Choroid plexus epithelial cell (primary cell): ENCODE results near the gene CARM1.
A peak's percentile ranks its signal among the peaks of the same experiment; 100 is the strongest.
"Not testable (repeated sequence)": the region's sequence is repeated elsewhere in the genome, so short reads cannot be mapped to it uniquely, and the experiment has no call there.

Source experiments
- DNase-seq: peaks from one replicate; pipeline ENCODE4 v3.0.0-alpha.2; 2010; ENCODE audit warnings: low read depth
- H3K4me3 ChIP-seq: 2 replicates; pipeline ENCODE4 v1.5.1; 2011; ENCODE audit warnings: low read depth, mild to moderate bottlenecking, control low read depth, low read length, moderate library complexity
- TF ChIP-seq, protein P1 (sequence below): conservative IDR thresholded peaks from 2 replicates; pipeline ENCODE4 v1.5.1; 2011; ENCODE audit warnings: low read depth, mild to moderate bottlenecking, control low read depth, inconsistent platforms, low read length, moderate library complexity

Gene CARM1

DNA sequence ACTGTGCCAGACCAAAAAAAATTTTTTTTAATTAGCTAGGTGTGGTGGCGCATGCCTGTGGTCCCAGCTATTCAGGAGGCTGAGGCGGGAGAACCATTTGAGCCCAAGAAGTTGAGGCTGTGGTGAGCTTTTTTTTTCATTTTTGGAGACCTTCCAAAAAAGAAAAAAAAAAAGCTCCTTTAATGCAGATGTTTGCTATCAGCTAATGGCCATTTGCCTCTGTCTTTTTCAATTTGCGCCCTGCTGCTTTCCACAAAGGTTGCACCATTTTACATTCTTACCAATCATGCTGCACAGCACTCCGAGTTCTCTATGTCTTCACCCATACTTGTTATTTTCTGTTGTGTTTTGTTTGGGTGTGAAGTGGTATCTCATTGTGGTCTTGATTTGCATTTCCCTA lies 73.9 kb downstream of the CARM1 start:
- DNase-seq: no peak
- H3K4me3 ChIP-seq: no peak overlapping the region
- TF ChIP-seq, protein P1, sequence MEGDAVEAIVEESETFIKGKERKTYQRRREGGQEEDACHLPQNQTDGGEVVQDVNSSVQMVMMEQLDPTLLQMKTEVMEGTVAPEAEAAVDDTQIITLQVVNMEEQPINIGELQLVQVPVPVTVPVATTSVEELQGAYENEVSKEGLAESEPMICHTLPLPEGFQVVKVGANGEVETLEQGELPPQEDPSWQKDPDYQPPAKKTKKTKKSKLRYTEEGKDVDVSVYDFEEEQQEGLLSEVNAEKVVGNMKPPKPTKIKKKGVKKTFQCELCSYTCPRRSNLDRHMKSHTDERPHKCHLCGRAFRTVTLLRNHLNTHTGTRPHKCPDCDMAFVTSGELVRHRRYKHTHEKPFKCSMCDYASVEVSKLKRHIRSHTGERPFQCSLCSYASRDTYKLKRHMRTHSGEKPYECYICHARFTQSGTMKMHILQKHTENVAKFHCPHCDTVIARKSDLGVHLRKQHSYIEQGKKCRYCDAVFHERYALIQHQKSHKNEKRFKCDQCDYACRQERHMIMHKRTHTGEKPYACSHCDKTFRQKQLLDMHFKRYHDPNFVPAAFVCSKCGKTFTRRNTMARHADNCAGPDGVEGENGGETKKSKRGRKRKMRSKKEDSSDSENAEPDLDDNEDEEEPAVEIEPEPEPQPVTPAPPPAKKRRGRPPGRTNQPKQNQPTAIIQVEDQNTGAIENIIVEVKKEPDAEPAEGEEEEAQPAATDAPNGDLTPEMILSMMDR: no peak

DNA sequence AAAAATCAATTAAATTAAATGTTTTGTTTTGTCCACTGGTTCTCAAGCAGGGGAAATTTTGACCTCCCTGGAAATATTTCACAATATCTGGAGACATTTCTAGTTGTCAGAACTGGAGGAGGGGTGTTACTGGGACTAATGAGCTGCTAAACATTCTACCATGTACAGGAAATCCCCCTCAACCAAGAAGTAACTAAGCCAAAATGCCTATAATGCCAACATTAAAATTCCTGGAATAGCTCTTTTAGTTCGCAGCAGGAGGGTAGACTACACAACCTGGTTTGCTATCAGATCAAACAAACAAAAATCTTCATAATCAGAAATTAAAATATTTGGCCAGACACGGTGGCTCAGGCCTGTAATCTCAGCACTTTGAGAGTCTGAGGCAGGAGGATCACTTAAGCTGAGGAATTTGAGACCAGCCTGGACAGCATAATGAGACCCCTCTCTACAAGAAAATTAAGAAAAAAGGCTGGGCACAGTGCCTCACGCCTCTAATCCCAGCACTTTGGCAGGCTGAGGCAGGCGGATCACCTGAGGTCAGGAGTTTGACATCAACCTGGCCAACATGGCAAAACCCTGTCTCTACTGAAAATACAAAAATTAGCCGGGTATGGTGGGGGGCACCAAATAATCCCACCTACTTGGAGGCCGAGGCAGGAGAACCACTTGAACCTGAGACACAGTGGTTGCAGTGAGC lies 75.8 kb downstream of the CARM1 start:
- DNase-seq: peak; percentile 76
- no peak overlapping the region for H3K4me3 ChIP-seq
- TF ChIP-seq, protein P1: no peak

DNA sequence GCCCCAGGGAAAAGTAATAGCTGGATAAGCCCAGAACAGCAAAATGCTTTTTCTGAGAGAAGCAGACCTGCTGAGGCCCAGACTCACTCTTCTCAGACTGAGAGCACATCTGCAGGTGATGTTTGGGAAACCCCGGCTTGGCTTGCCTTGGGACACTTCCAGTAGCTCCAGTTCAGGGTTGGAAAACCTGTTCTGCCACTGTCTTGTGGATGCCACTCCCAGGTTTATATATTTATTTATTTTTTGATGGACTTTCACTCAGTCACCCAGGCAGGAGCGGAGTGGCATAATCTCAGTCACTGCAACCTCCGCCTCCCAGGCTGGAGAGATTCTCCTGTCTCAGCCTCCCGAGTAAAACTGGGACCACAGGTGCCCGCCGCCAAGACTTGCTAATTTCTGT lies 81.5 kb downstream of the CARM1 start:
- DNase-seq: no peak
- TF ChIP-seq, protein P1: no peak
- H3K4me3 ChIP-seq: no peak overlapping the region

DNA sequence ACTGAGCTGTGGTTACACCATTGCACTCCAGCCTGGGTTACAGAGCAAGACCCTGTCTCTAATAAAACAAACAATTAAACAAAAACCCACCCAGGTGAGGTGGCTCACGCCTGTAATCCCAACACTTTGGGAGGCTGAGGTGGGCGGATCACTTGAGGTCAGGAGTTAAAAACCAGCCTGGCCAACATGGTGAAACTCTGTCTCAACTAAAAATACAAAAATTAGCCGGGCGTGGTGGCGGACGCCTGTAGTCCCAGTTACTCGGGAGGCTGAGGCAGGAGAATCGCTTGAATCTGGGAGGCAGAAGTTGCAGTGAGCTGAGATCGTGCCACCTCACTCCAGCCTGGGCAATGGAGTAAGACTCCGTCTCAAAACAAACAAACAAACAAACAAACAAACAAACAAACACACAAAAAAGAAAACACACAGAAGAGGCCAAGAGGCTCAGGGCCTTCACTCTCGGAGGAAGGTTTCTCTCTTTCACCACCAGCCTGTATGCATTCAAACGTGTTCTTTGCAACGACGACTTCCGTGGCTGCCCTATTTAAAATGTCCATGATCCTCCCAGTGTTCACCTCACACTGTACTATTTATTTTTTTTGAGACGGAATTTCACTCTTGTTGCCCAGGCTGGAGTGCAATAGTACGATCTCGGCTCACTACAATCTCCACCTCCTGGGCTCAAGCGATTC lies 88.1 kb downstream of the CARM1 start:
- not testable (repeated sequence) for DNase-seq, H3K4me3 ChIP-seq

DNA sequence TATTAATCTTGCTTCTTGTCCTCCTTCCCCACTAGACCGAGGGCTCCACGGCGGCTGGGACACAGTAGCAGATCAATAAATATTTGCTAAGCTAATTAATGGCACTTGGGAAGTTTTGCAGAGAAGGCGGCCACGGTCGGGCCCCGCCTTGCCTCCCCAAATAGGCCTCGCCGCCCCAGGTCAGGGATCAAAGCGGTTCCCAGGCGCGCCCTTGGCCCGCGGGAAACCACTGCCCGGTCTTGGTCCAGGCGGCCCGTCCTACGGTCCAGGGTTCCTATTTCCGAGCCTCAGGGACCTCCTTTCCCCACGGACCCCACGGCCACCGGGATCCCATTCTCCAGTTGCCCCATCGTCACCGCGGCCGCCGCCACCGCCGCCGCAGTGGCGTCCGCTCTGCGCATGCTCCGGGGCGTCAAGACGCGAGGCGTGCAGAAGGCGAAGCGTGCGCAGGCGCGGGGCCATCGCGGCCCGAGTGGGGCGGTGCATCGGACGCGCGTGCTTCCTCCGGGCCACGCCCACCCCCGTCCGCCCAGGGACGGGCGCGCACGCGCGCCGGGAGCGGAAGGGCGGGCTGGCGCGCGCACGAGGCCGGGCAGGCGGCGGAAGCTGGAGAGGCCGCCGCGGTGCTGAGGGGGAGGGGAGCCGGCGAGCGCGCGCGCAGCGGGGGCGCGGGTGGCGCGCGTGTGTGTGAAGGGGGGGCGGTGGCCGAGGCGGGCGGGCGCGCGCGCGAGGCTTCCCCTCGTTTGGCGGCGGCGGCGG lies 89.1 kb downstream of the CARM1 start, which contains the start of gene SMARCA4:
SMARCA4 (plus strand) TSS at position 717 of the 759 bp plus-strand sequence. CDS start 23,122 bp downstream, outside the sequence.
- TF ChIP-seq, protein P1: no peak
- peak within 1 kb of the TSS; percentile 87 for H3K4me3 ChIP-seq
- peak; percentile 98 for DNase-seq

DNA sequence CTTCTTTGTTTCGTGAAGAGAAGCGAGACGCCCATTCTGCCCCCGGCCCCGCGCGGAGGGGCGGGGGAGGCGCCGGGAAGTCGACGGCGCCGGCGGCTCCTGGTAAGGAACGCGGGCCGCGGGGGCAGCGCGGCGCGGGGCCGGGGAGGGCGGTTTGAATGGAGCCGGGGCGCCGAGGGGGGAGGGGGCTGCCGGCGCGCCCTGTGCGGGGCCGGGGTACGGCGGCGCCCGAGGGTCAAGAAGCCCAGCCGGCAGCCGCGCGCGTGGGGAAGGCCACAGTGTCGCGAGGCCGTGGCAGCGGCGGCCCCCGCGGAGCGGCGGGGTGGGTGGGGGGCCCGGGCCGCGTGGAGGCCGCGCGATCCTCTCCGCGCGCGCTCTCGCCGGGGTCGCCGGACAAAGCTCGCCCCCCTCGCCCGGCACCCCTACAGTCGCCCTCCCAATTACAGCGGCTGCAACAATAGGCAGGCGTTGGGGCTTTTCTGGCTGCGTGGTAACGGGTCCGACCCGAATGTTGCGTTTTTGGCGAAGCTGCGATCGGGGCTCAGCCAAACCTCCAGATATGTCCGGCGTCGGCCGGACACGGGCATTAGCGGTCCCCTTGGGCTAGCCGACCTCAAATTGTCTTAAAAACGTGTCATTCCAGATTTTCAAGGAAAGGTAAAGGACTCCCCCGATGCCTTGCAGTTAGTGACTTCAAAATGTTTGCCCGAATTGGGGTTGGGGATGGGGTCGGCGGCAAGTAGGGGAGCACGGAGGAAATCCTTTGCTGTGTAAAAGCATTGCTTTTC lies 89.9 kb downstream of the CARM1 start:
- no peak for DNase-seq
- TF ChIP-seq, protein P1: no peak
- peak overlapping the region; percentile 83 for H3K4me3 ChIP-seq

DNA sequence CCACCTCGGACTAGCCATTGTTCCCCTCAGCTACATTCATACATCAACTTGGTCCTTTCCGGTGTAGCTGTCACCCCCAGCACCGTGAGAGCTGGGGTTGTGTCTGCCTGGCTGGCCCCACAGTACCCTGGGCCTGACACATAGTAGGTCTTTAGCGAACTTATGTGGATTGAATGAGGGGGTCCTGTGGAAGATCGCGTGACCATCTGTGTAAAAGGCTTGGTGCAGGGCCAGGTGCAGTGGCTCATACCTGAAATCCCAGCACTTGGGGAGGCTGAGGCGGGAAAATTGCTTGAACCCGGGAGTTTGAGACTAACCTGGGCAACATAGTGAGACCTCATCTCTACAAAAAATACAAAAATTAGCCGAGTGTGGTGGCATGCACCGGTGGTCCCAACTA lies 91.5 kb downstream of the CARM1 start:
- TF ChIP-seq, protein P1: no peak
- peak overlapping the region; percentile 5 for H3K4me3 ChIP-seq
- DNase-seq: no peak
